Measurements from ENCODE around the gene MAG.

DNA sequence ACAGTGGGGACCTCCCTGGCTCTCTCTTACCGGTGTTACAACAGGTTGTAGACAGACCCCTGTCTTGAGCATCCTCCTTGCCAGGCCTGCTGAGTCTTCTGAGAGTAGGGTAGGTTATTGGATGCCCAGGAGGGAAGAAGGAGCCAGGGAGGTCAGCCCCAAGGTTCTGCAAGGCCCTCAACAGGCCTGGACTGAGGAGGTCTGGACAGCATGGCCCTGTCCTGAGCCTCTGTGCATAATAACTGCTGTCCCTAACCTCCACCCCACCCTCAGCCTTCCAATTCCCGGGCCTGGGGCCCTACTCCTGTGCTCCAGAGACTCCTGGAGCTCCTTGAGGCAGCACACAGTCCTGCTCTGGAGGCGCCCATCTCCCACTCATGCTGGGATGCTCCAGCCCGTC lies 37.4 kb downstream of the MAG start:
- TF ChIP-seq, protein P1, sequence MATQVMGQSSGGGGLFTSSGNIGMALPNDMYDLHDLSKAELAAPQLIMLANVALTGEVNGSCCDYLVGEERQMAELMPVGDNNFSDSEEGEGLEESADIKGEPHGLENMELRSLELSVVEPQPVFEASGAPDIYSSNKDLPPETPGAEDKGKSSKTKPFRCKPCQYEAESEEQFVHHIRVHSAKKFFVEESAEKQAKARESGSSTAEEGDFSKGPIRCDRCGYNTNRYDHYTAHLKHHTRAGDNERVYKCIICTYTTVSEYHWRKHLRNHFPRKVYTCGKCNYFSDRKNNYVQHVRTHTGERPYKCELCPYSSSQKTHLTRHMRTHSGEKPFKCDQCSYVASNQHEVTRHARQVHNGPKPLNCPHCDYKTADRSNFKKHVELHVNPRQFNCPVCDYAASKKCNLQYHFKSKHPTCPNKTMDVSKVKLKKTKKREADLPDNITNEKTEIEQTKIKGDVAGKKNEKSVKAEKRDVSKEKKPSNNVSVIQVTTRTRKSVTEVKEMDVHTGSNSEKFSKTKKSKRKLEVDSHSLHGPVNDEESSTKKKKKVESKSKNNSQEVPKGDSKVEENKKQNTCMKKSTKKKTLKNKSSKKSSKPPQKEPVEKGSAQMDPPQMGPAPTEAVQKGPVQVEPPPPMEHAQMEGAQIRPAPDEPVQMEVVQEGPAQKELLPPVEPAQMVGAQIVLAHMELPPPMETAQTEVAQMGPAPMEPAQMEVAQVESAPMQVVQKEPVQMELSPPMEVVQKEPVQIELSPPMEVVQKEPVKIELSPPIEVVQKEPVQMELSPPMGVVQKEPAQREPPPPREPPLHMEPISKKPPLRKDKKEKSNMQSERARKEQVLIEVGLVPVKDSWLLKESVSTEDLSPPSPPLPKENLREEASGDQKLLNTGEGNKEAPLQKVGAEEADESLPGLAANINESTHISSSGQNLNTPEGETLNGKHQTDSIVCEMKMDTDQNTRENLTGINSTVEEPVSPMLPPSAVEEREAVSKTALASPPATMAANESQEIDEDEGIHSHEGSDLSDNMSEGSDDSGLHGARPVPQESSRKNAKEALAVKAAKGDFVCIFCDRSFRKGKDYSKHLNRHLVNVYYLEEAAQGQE (IDR thresholded peaks at IDR 0.05; ENCODE audit: insufficient read depth in 1 of 2, low read depth in 2 of 2, low read length in 2 of 2): no peak
- TF ChIP-seq SIN3A (IDR thresholded peaks at IDR 0.05; ENCODE audit: borderline replicate concordance, insufficient read depth, low read length): no peak

All from PFSK-1 (cell line).